T1000 (cell line): Measurements from ENCODE around the gene DCLK1.
"Not testable (repeated sequence)": the region's sequence is repeated elsewhere in the genome, so short reads cannot be mapped to it uniquely, and the experiment has no call there.

Experiments used
- DNase-seq: peaks from one replicate; lab custom pipeline; 2025; ENCODE audit warnings: mixed read lengths; lab: John Stamatoyannopoulos, UW

DCLK1 gene

GRCh38 chr13:36131931-36132297 lies 732 bp upstream of the DCLK1 start:
- no peak for DNase-seq

GRCh38 chr13:36130552-36131221 lies 495 bp downstream of the DCLK1 start:
- no peak for DNase-seq

- DNase-seq, result no peak
Observed at GRCh38 chr13:36130193-36130551, 1.0 kb downstream of the DCLK1 start.

DNA sequence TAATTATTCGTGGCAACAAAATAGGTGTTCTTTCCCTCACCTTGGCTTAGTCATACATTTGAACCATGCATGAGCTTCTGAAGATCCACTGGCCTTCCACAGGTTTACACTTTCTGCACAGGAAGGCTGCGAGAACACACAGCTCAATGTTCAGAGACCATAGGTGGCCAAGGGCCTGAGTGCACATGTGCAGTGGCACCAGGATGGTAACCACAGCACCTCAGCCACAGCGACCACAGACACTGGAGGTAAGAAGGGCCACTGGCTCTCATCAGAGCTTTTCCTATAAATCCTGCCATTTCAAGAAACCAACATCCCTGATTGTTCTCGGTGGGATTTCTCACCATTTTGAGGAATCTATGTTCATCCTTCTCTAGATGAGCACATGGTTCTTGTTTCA lies 1.6 kb downstream of the DCLK1 start:
- DNase-seq, result no peak

DNA sequence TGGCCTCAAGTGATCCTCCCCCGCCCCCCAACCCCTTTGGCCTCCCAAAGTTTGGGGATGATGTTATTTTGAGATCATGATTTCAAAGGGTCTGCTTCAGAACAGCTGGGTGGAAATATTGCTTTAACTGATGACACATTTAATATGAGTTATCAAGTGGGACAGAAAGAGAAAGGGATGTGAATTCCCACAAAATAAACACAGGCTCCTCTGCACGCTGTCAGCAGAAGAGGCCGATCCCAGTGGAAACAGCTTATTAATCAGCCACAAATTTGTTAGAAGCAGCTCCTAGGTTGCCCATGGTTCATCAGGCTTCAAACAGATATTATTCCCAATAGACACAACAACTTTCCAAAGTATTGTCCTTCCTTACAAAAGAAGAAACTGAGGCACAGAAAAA lies 4.7 kb downstream of the DCLK1 start:
- DNase-seq, result no peak

GRCh38 chr13:36125841-36126240 lies 5.3 kb downstream of the DCLK1 start:
- no peak for DNase-seq

DNA sequence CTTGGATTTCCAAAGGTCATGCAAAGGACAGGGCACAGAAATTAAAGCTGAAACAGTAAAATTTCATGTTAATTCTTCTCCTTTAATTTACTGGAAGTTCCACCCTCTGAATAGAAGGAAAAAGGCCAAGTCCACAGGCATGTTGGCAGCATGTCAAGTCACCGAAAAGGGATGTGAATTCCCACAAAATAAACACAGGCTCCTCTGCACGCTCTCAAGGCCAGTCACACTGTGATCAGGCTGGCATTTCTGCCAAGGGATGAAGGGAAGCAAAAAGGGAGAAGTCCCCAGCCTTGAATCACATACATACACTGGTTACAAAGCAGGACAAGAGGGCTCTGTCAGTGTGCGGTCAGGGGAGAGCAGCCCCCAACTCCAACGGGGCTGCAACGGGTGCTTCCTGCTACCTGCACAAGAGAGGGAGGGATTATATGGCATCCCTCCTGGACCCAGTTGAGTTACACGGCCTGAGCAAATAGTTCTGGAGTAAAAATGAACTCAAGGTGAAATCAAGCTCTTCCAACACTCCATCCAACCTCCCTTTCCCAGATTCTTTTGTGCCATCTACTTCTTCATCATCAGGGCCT lies 6.9 kb downstream of the DCLK1 start:
- peak; percentile 4 for DNase-seq

GRCh38 chr13:36115306-36115705 lies 15.9 kb downstream of the DCLK1 start:
- DNase-seq, result no peak

DNA sequence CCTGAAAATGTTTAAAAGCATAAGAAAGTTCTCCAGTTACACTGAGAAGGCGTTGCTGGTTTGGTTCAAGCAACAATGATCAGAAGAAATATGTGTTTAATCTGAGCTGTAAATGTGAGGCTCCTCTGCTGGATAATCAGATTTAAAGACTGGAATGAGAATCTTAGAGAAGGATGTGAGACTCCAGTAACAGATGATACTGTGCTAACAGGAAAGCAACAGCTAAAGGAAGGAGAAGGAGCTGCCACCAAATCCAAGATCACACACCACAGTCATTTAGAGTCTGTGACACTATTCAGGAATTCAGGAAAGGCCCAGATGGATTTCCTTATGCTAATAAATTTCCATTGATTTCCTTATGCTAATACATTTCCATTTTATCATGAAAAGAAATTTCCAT lies 16.9 kb downstream of the DCLK1 start:
- DNase-seq, result no peak

GRCh38 chr13:36108954-36109353 lies 22.2 kb downstream of the DCLK1 start:
- DNase-seq, result no peak

DNA sequence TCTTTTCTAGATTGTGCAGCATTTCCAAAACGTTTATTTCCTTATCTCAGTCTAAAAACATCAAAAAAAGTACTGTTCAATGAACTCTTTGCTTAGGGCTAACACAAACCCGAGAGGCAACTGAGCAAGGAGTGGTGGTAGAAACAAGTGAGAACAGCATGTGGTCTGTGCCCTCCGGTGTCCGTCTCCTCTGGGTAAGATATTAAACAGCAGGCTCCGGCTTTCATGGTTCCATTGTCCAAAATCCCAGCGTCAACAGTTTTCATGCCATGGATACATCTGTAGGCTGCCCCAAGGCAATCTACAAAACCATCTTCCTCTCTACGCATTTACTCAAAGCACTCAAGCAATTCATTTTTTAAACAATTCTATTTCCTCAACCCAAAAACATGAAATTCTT lies 22.8 kb downstream of the DCLK1 start:
- DNase-seq, result no peak

DNA sequence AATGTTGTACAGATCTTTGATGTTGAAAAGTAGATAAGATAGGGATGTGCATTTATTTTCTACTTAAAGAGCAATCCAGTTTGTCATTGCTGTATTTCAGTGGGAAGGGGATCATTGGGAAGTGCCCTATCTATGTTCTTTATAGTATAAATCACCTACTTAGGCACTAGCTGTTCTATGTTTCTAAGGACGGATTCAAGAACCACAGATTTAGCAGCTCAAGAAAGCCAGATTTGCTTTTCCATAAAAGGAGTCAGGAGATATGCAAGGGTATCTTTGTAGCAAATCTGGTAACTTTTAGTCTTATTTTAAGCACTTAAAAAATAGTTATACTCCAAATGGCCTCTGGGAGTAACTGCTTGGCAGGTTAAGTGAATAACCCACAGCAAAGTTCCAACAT lies 23.7 kb downstream of the DCLK1 start:
- DNase-seq, result no peak

DNA sequence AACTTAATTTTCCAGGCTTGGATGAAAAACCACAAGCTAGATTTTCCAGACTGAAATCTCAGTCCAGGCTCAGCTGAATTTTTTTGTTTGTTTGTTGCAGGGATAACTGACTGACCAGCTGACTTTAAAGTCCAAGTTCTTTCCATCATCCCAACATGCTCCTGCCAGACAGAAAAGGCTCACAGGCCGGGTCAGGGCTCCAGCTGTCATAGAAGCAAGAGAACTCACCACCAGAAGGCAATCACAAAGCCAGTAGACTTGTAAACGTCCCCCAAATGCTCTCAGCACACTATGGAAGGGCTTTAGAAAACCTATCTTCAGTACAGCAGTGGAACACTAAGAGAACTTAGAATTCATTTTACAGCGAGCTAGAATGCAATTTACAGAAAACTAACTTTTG lies 25.5 kb downstream of the DCLK1 start:
- DNase-seq, result no peak

GRCh38 chr13:36102721-36103120 lies 28.5 kb downstream of the DCLK1 start:
- DNase-seq, result no peak

DNA sequence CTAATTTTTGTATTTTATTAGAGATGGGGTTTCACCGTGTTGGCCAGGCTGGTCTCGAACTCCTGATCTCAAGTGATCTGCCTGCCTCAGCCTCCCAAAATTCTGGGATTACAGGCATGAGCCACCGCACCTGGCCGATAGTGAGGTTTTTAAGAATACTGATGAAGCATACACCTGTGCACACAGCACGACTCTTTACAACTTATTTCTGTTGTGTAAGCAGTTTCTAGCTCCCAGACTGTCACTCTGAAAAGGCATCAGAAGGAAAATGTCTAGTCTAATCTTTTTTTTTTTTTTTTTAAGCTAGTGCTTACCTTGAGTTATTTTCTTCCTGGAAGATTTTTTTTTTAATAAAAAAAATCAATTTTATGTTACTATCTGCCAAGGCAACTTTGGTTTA lies 29.3 kb downstream of the DCLK1 start:
- DNase-seq, result not testable (repeated sequence)

DNA sequence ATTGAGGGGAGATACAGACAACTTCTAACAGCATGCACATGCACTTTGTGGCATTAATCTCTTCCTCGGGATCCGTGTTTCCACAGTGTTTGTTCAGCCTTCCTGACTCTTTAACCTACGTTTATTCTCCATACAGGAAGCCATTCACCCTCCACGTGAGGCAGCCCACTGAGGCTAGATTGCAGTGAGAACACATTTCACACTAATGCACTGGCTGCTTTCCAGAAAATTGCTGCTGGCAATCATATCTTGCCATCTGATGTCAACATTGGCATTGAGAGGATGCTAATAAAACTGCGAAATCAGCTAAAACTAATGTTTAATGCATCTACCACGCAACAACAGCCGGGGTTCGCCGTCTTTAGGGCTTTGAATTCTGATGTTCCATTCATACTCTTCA lies 30.0 kb downstream of the DCLK1 start:
- DNase-seq, result no peak

GRCh38 chr13:36098080-36098479 lies 33.1 kb downstream of the DCLK1 start:
- DNase-seq, result no peak

- DNase-seq, result no peak
Observed at GRCh38 chr13:36096461-36097416, 34.4 kb downstream of the DCLK1 start.

GRCh38 chr13:36094478-36094877 lies 36.7 kb downstream of the DCLK1 start:
- DNase-seq, result no peak

DNA sequence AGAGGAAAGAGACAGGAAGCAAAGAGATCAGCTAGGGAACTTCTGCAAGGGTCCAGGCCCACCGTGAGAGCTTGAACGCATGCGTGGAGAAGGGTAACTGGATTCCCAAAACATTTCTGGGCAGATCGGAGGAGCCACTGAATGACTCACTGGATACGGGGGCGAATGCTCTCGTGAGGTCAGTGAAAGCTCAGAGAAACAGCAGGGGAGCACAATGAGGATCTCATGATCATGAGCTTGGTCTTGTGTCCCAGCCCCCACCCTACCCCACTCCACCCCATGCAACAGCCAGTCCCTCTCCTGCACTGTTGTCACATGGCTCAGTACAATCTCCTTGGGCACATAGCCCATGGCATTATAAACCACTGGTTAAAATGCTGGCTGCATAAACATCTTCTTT lies 40.6 kb downstream of the DCLK1 start:
- no peak for DNase-seq

GRCh38 chr13:36089130-36089647 lies 42.0 kb downstream of the DCLK1 start:
- DNase-seq, result no peak

DNA sequence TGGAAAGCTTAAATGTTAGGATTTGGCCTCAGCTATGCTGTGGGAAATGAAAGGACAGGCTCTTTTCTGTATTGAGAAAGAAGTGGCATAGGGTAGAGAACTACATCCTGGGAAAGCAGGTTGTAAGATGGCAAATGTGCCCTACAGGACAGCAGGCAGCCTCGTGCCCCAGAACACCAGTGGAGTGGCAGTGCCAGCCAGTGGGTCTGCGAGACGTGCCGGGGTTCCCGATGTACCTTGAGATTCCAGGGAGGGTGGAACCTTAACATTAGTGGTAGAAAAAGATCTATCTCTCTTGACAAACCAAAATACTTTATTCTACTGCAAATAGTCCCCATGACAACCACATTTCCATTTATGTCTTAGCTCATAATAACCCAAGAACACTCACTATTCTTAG lies 42.7 kb downstream of the DCLK1 start:
- no peak for DNase-seq

- no peak for DNase-seq
Observed at GRCh38 chr13:36088001-36088400, 43.2 kb downstream of the DCLK1 start.
